Natural killer cell (primary cell): ENCODE measurements around the gene SASH1. TPM values are rescaled to one million over a fixed set of nuclear protein-coding genes. Genes with fewer than 3 reads are reported as not detected.

Source experiments
- ATAC-seq, 3 donors: fragments of 150-1000 bp in 2 of 3; fragments of 200-7000 bp in 1 of 3; cut with Tn5 transposase; 1 replicate in 1 of 3; 2 replicates in 2 of 3; pipeline ENCODE4 v1.10.0; 2021; ENCODE audit warnings: mild to moderate bottlenecking in 2 of 3, moderate library complexity in 2 of 3
- DNase-seq, 2 donors: peaks; one replicate each; pipeline versions ENCODE4 v3.0.0 to v3.0.0-alpha.2; 2013 to 2021; ENCODE audit warnings: mixed read lengths in 1 of 2
- H3K27ac ChIP-seq: one replicate; pipeline ENCODE4 v1.5.1; 2013; ENCODE audit warnings: mild to moderate bottlenecking, low read length
- H3K27me3 ChIP-seq: one replicate; pipeline ENCODE4 v1.6.1; 2013; ENCODE audit warnings: low read length; ENCODE audit not compliant: control insufficient read depth, insufficient read depth
- H3K36me3 ChIP-seq: one replicate; pipeline ENCODE4 v1.6.1; 2013; ENCODE audit warnings: low read length; ENCODE audit not compliant: control insufficient read depth, insufficient read depth
- H3K4me1 ChIP-seq: one replicate; pipeline ENCODE4 v1.6.1; 2013; ENCODE audit warnings: low read length; ENCODE audit not compliant: control insufficient read depth, insufficient read depth
- H3K4me3 ChIP-seq: one replicate; pipeline ENCODE4 v1.5.1; 2013; ENCODE audit warnings: low read length
- H3K9me3 ChIP-seq: one replicate; pipeline ENCODE4 v1.6.1; 2013; ENCODE audit warnings: low read length; ENCODE audit not compliant: control insufficient read depth, insufficient read depth
- H3K27ac Mint-ChIP-seq, 2 donors: one replicate each; pipeline ENCODE4 v1.8.0; 2022; ENCODE audit warnings: mild to moderate bottlenecking in 2 of 2, mixed read lengths in 2 of 2, moderate library complexity in 1 of 2
- H3K27me3 Mint-ChIP-seq, 2 donors: one replicate each; pipeline ENCODE4 v1.8.0; 2022; ENCODE audit warnings: low read depth in 2 of 2, mixed read lengths in 2 of 2
- H3K36me3 Mint-ChIP-seq: one replicate; pipeline ENCODE4 v1.8.0; 2022; ENCODE audit warnings: mixed read lengths
- H3K4me1 Mint-ChIP-seq, 2 donors: one replicate each; pipeline ENCODE4 v1.8.0; 2022; ENCODE audit warnings: mixed read lengths in 2 of 2
- H3K4me3 Mint-ChIP-seq: one replicate; pipeline ENCODE4 v1.8.0; 2022; ENCODE audit warnings: mild to moderate bottlenecking, moderate library complexity, mixed read lengths
- H3K9me3 Mint-ChIP-seq, 2 donors: one replicate each; pipeline ENCODE4 v1.8.0; 2022; ENCODE audit warnings: mixed read lengths in 2 of 2
- CTCF ChIP-seq: fragments of 200-600 bp; IDR thresholded peaks from one replicate; pipeline ENCODE4 v1.8.0; 2022; ENCODE audit warnings: antibody characterized with exemption
- WGBS: methylation state at CpG from one replicate; pipeline ENCODE4 v1.1.7; 2013; ENCODE audit warnings: missing lambda C conversion rate; ENCODE audit not compliant: insufficient coverage; 5-methylcytosine and 5-hydroxymethylcytosine counted together
- intact Hi-C: fragments of 100-400 bp; cut with micrococcal nuclease; formaldehyde crosslinking; loops from one replicate; pipeline ENCODE4 v1.14.2; 2022
- total RNA-seq, 4 donors: library from RNA; stranded (reverse); fragments of 120-200 nt in 1 of 4; gene quantifications; one replicate each; pipeline versions ENCODE4 v1.2.3 to v1.2.4, GENCODE V29; 2013 to 2022

Gene SASH1
- total RNA-seq, 3 donors from 2014 or later (not counting 1 experiment from before 2014, with no cell fraction given): 0.63 to 6.2 (median 2.7) TPM

GRCh38 chr6:148370176-148370575 is 27.5 kb downstream of the SASH1 start:
- WGBS: 92% methylated on average over 2 of the region's 2 CpGs
- TF ChIP-seq CTCF: no peak
- intact Hi-C loops: no loop called here

GRCh38 chr6:148374040-148374774 is 31.6 kb downstream of the SASH1 start:
- Histone ChIP-seq H3K9me3 (no peaks in the 10 kb centered on the region), H3K27ac (no peak overlapping the region), H3K36me3 (no peaks in the 10 kb centered on the region), H3K27me3 (no peaks in the 10 kb centered on the region), H3K4me1 (no peaks in the 10 kb centered on the region), H3K4me3 (no peak overlapping the region)
- Mint-ChIP-seq H3K27me3 (peaks cover under 1 to 11% of the 10 kb centered on the region in 2 donors), H3K27ac (no peak overlapping the region), H3K4me3 (no peak overlapping the region), H3K36me3 (no peaks in the 10 kb centered on the region), H3K4me1 (no peaks in the 10 kb centered on the region), H3K9me3 (no peaks in the 10 kb centered on the region)
- 95% methylated on average over 4 of the region's 5 CpGs for WGBS
- no peak for TF ChIP-seq CTCF
- ATAC-seq (no peak), DNase-seq (no peak)
- intact Hi-C loops: no loop called here

More at GRCh38 chr6:148370176-148370575, 27.5 kb downstream of the SASH1 start:
- Histone ChIP-seq H3K9me3 (no peaks in the 10 kb centered on the region), H3K36me3 (no peaks in the 10 kb centered on the region), H3K4me1 (no peaks in the 10 kb centered on the region), H3K27ac (no peak overlapping the region), H3K27me3 (peaks cover 3% of the 10 kb centered on the region), H3K4me3 (no peak overlapping the region)
- no peak for ATAC-seq
- H3K27ac Mint-ChIP-seq: no peak overlapping the region
- H3K27me3 Mint-ChIP-seq: peaks cover 11 to 21% of the 10 kb centered on the region in 2 donors
- no peak overlapping the region for H3K4me3 Mint-ChIP-seq
- H3K4me1 Mint-ChIP-seq: no peaks in the 10 kb centered on the region
- no peaks in the 10 kb centered on the region for H3K9me3 Mint-ChIP-seq
- no peaks in the 10 kb centered on the region for H3K36me3 Mint-ChIP-seq
- no peak for DNase-seq

GRCh38 chr6:148375401-148375800 is 32.8 kb downstream of the SASH1 start:
- no peak overlapping the region for H3K4me3 ChIP-seq
- ATAC-seq: no peak
- Mint-ChIP-seq H3K27ac (no peak overlapping the region), H3K36me3 (no peaks in the 10 kb centered on the region), H3K27me3 (peaks cover 0 to 11% of the 10 kb centered on the region in 2 donors), H3K4me3 (no peak overlapping the region), H3K4me1 (no peaks in the 10 kb centered on the region), H3K9me3 (no peaks in the 10 kb centered on the region)
- 80% methylated on average over 3 of the region's 5 CpGs for WGBS
- H3K27ac ChIP-seq: no peak overlapping the region
- TF ChIP-seq CTCF: no peak
- no peaks in the 10 kb centered on the region for H3K36me3 ChIP-seq
- no peaks in the 10 kb centered on the region for H3K4me1 ChIP-seq
- intact Hi-C loops: no loop called here
- no peaks in the 10 kb centered on the region for H3K27me3 ChIP-seq
- no peaks in the 10 kb centered on the region for H3K9me3 ChIP-seq
- DNase-seq: no peak

- Histone ChIP-seq H3K4me1 (no peaks in the 10 kb centered on the region), H3K4me3 (no peak overlapping the region), H3K27me3 (no peaks in the 10 kb centered on the region), H3K9me3 (no peaks in the 10 kb centered on the region), H3K27ac (no peak overlapping the region), H3K36me3 (no peaks in the 10 kb centered on the region)
- Mint-ChIP-seq H3K4me1 (no peaks in the 10 kb centered on the region), H3K27me3 (peaks cover 0 to 7% of the 10 kb centered on the region in 2 donors), H3K9me3 (no peaks in the 10 kb centered on the region), H3K36me3 (no peaks in the 10 kb centered on the region), H3K27ac (no peak overlapping the region), H3K4me3 (no peak overlapping the region)
- 93% methylated on average over 3 of the region's 5 CpGs for WGBS
- ATAC-seq (no peak), DNase-seq (no peak)
- TF ChIP-seq CTCF: no peak
- intact Hi-C loops: no loop called here
These were observed 36.8 kb downstream of the SASH1 start for GRCh38 chr6:148379481-148379880.
